HG03469 (cell line): ENCODE data around the gene CFL2.
"Not testable (repeated sequence)": the region's sequence is repeated elsewhere in the genome, so short reads cannot be mapped to it uniquely, and the experiment has no call there.

ENCODE experiments used
- ATAC-seq: cut with Tn5 transposase; IDR thresholded peaks from one replicate; pipeline ENCODE4 v1.9.1; 2021; ENCODE audit warnings: mild to moderate bottlenecking, moderate library complexity, moderate number of reproducible peaks; ENCODE audit not compliant: unreplicated experiment

The CFL2 gene

DNA sequence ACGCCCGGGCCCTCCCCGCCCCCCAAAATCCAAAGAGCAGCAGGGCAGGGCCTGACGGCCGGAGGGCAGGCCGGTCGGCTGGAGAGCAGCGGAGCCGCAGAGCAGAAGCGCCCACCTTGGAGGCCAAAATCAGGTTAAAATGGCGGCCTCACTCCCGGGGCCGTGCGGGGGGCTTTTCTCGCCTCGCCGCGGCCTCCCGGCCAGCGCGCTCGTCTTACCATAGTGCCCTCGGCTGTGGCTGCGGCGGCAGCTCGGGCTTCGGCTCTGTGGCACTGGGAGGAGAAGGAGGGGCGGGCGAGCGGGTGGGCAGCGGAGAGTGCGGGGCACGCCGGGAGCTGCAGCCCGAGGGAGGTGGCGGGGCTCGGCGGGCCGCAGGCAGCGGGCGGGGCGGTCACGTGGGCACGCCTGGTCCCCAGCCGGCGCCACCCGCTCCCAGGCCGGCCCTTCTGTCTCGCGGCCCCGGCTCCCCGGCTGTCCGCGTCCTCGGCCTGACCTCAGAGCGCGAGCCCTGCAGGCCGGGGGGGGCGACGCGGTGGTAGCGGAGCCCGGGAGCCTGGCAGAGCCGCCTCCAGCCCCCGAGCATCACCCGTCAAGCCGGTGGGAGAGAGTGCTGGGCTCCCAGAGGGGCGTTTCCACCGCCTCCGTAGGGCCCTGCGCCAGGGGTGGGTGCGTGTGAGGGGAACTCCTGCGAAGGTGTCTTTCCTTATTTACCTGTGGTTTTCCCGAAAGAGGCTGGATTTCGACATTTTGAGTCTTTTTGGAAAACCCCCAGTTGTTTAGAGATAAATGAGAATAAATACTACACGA, at the start of gene CFL2:
CFL2 (minus strand) TSS at position 274 of the 807 bp plus-strand sequence; CDS start at position 221, 53 bp downstream.
- peak; percentile 41 for ATAC-seq

DNA sequence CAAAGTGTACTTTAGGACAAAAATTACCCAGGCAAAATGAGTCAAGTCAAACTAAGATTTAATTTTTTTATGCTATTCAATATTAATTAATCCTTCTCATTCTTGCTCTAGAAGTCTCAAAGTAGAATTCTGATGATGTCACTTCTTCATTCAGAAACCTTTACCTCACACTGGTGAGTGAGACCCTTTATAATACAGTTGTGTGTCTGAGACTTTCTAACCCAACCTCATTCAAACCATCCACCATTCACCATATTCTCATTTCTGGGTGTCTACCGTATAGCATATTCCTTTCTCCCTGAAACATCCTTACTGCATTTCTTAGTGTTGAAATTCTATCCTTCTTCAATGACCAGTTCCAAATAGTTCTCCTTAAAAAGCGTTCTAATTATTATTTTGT, 40.8 kb upstream of the CFL2 start:
- no peak for ATAC-seq

DNA sequence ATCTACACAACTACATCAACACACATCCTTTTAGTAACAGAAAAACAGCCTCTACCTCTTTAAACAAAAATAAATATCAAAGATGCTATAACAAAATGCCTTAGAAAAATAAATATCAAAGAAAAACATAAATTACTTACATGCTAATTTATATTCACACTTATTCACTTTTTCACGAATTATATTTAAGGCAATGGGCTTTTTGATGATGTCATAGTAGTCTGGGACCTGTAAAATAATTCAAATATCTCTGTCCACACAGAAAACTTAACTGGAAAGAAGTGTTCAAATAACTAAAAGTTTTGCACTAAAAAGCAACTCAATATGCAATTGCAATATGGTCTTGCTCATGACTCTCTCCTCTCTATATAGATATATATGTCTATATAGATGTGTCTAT, 40.3 kb upstream of the CFL2 start:
- ATAC-seq = no peak

DNA sequence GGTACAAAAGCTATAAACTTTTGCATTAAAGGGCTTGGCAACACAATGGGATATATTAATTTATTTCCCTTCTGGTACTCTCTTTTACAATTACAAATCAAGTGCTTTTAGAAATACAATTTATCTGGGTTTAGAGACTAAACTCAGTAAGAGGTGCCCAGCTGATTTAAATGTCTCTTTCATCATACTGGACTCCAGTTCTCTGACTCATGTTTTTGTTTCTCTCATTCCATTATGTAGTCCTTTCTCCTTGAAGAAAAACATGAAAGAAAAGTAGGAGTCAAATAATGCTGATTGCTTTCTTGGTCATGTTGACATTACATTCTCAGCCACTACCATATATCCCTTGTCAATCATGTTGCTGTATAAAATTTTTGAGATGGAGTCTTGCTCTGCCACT, 36.3 kb upstream of the CFL2 start:
- no peak for ATAC-seq

DNA sequence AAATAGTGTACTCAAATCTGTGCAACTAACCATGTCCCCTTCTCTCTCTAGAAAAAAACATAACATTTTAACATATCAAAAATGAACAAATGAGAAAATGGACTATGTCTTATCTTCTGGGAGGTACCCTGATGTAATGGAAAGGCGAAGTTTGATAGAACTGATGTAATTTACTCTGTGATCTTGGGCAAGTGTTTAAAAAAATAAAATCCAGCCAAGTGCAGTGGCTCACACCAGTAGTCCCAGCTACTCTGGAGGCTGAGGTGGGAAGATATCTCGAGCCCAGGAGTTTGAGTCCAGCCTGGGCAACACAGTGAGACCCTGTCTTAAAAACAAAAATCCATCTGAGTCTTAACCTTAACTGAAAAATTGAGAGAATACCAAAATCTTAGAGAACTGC, 35.8 kb upstream of the CFL2 start:
- no peak for ATAC-seq

DNA sequence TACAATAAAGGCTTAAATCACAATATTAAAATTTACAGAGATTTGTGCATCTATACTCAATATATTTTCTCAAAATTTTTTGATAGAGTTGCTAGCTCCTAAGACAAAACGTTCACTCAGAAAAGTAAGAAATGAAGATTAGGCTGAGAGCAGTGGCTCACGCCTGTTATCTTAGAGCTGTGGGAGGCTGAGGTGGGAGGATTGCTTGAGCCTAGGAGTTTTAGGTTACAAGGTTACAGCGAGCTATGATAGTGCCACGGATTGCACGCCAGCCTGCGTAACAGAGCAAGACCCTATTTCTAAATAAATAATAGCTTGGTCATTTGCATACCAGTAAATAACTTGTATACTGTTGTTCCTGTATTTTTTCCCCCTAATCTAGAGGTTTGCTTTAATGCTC, 35.0 kb upstream of the CFL2 start:
- no peak for ATAC-seq

DNA sequence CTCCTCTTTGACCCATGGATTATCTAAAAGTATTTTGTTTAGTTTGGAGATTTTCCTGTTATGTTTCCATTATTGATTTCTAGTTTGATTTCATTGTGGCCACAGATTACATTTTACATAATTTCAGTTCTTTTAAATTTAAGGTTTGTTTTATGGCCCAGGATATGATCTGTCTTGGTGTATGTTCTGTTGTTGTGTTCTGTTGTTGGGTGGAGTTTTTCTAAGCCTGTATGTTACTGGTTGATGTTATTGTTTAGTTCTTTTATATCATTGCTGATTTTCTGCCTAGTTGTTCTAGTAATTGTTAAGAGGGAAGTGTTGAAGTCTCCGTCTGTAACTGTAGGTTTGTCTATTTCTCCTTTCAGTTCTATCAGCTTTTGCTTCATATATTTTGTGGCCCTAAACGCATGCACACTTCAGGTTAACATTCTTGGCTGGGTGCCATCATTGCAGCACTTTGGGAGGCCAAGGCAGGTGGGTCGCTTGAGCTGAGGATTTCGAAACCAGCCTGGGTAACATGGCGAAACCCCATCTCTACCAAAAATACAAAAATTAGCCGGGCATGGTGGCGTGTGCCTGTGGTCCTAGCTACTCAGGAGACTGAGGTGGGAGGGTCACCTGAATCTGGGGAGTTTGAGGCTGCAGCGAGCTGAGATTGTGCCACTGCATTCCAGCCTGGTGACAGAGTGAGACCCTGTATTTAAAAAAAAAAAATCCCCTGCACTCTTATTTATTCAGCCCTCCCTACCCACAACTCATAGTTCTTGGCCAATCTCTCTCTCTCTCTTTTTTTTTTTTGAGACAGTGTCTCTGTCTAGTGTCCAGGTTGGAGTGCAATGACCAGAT, 28.1 kb upstream of the CFL2 start:
- no peak for ATAC-seq

DNA sequence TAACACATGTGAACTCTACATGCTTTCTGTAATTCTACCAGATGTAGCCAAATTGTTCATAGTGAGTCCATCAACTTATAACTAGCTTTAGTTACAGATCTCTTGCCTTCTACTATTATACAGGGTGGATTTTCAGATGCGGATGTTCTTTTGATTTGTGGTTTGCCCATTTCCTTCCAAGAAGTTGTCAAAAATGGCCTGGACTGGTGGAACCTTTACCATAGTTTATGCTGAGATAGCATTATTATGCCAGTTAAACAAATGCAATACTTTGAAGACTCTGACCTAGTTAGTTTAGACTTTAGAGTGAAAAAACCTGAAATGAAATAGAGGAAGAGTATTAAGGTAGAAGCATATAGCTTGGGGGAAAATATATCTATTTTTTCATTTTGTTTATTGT, 27.4 kb upstream of the CFL2 start:
- no peak for ATAC-seq

DNA sequence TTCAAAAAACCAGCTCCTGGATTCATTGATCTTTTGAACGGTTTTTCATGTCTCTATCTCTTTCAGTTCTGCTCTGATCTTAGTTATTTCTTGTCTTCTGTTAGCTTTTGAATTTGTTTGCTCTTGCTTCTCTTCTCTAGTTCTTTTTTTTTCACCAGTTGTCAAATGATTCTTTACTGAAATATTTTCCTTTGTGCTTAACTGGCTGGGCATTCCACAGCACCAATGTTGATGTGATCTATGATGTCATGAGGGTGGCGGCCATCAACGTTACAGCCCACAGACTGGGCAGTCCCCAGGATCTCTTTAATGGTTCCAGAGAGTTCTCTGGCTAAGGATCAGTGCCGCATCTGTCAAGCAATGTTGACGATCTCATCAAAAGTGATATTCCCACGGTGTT, 25.7 kb upstream of the CFL2 start:
- ATAC-seq = not testable (repeated sequence)

DNA sequence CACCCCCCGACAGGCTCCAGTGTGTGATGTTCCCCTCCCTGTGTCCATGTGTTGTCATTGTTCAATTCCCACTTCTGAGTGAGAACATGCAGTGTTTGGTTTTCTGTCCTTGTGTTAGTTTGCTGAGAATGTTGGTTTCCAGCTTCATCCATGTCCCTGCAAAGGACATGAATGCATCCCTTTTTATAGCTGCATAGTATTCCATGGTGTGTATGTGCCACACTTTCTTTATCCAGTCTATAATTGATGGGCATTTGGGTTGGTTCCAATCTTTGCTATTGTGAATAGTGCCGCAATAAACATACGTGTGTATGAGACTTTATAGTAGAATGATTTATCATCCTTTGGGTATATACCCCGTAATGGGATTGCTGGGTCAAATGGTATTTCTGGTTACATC, 22.7 kb upstream of the CFL2 start:
- ATAC-seq = not testable (repeated sequence)

DNA sequence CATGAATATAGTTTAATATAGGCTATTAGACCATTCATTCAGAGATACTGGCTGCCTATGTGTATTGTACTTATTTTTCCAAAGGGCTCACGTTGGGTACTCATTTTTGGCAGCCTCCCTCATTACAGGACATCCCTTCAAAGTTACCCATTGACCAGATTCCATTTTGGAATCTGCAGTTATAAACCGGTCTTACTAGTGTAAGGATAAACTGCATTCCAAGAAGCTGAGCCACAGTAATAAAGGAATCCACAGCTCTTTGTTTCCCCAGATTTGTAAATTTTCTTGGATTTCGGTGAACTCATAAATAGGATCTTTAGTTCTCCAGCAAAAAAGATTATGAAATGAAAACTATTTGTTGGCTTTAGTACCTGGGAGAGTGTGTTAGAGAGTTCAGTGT, 18.9 kb upstream of the CFL2 start:
- no peak for ATAC-seq

DNA sequence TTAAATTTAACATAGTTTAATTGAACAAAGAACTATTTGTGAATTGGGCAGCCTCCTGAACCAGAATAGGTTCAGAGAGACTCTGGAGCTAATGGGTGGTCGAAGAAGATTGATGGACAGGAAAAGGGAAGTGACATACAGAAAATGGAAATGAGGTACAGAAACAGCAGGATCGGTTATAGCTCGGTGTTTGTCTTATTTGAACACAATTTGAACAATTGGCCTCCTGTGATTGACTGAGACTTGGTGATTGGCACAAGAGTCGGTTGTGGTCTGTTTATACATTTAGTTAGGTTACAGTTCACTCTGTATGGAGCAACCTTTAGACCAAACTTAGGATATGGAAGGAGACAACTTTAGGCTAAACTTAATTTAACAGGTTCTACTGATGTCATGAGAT, 18.4 kb upstream of the CFL2 start:
- ATAC-seq = no peak

DNA sequence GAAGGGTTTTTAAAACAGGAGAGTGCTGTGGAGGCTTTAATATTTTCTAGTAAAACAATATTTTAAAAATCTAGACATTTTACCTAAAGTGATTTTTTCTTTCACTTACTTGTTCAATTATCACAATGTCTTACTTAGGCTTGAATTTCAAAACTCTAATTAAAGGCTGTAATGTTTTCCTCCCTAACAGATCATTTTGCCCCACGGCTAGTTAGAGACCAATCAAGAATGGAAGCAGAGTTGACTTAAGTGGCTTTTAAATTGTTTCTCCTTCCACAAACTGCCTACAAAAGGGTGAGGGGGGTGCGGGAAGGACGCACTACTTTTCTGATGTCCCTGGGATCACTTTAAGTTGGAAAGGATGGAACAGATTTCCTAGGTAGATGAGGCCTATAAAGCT, 9.5 kb upstream of the CFL2 start:
- no peak for ATAC-seq

DNA sequence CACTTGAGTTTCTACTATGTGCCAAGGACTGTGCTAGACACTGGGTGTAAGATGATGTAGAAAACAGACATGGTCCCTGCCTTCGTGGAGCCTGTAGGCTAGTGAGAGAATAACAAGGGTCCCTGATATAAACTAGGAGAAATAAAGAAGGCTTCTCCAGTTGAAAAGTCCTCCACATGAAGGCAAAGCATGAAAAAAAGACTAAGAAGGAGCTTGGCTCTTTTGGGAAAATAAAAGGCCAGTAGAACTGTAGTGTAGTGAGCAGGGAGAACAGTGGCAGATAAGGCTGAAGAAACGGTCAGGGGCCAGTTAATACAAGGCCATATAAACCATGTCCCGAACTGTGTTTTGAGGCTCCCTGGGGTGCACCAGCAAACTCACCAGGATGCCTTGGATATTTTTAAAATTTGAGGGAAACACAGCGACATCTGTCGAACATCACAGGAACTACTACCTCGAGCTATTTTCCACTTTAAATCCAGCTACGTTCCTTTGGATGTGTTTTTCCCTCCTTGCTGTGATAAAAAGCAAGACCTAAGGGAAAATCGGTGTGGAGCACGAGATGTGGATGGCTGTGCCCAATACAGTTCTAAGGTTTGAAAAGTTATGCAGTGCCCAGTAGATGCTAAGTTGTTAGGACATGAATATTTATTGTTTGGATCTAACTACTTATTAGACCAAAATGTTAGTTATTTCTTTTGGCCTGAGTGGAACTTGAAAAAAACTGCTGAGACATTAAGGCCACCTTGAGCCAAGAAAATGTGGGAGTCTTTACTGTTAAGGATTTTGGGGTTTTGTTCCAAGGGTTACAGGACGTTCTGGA, 8.5 kb upstream of the CFL2 start:
- no peak for ATAC-seq

DNA sequence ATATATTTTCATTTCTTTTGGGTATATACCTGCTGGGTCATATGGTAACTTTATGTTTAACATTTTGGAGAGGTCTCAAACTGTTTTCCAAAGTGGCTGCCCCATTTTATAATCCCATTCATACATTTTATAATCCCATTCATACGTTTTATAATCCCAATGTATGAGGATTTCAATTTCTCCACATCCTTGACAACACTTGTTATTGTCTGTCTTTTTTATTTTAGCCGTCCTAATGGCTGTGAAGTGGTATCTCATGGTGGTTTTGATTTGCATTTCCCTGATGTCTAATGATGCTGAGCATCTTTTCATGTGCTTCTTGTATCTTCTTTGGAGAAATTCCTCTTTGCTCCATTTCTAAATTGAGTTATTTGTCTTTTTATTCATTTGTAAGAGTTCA, 6.7 kb upstream of the CFL2 start:
- ATAC-seq = no peak

DNA sequence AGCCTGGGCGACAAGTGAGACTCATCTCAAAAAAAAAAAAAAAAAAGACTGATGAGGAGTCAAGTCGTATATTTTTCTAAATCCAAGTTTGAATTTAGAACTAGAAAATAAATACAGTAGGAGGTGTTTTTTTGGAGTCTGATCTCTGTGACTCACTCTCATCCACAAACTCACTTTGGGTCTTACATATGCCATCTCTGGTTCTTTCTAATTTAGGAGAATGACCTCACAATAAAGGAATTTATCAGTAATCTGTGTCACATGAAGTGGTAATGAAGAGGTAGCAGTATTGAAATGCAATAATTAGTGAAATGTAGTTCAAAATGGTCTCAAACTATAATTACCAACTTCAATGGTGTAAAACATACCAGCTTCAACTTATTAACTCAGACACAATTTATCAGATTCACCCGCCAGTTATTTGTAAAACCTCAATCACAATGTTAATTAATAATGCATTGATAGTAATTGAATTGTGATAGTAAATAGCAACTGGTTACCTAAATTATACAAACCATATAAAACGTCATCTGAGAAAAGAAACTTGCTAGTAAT, 4.4 kb upstream of the CFL2 start:
- ATAC-seq = no peak

DNA sequence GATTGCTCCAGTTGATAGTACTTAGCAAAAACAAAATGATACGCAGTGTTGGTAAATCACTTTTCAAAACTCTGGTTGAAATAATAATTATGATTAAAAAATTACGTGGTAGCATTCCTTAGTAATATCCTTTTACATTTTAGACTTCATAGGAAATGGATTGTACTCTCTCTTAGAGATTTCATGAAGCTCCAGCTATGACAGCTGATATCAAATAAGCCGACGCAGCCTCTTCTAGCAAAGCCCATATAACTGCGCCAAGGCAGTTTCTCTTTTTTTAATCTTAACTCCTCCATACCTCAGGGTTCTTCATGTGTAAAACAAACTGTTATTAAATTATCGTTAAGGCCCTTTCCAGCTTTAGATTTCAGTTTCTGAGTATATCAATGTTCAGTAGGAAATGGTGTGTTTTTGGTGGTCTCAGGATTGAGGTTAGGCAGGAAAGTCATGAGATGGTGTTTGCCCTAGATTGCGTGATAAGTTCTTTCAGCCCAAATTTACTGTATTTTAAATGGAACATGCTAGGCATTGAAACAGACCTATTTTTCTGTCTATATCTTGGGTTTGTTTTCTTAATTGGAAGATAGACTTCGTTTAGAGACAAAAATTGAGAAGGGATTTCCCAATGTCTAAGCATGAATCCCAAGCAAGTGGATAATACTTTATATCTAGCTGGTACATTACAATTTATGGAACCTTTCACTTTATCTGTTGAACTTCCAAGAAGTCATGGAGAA, 902 bp upstream of the CFL2 start:
- no peak for ATAC-seq

DNA sequence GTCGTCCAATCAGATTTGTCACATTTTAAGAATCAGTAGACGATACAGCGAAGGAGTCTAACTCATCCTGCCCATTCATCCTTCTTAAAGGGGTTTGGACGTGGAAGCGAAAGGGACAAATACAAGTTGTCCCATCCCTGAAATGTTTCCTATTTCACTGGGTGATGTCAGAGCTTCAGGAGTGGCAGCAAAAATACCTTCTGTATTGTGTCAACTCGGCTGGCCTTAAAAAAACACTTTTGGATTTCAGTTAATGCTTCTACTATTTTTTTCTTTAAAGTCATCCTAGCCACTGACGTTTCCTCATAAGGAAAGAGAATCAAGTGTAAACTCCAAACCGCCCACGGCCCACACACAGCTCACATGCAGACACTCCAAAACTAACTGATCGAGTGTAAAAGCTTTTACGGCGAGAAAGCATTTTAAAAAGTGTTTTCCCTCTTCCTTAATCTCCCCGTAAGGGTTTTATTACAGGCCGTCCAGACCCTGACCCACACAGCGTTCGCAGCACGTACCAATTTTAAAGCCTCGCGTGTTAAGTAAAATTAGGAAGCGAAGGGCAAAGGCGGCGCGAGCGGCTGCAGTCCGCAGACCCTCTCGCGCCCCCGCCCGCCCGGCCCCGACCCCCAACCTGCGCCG, 593 bp downstream of the CFL2 start:
- ATAC-seq = no peak

DNA sequence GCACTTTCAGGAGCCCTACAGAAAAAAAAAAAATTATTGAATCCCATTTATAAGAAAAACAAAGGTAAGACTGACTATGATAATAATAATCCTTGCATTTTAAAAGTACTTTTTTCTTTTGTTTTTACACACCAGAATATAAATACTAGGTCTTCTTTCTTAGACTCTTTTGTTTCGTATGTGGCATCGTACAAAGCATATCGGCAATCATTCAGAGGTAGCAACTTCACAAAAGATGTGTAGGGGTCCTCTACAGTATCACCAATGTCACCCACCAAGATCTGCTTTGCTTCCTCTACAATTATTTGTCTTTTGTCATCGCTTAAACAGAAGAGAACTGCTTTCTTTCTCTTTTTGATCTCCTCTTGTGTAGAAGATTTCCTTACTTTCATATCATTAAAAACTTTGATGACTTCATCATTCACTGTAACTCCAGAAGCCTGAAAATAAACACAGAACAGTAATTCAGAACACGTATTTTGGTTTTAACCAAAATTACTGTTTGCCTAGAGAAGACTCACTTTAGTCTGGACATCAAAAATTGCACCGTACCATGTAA, 1.2 kb downstream of the CFL2 start:
- ATAC-seq = no peak
